Endothelial cell of umbilical vein (primary cell): ENCODE results near the gene PRR23B. TPM values are rescaled to one million over a fixed set of nuclear protein-coding genes. Genes with fewer than 3 reads are reported as not detected.

Experiments
- BruUV-seq: library from RNA; stranded (reverse); fragments of 400-500 nt; replicated peaks from 2 replicates; lab custom pipeline; 2021; lab: Mats Ljungman, UMichigan
- CTCF ChIA-PET: fragments of 300-600, 350-600 bp; sonication (Branson Sonifier 250); formaldehyde crosslinking; loops from one replicate; lab custom pipeline; 2021; ENCODE audit warnings: antibody characterized with exemption, inconsistent platforms; lab: Charles Lee
- POLR2A ChIA-PET: fragments of 300-600, 350-600 bp; sonication (Branson Sonifier 250); formaldehyde crosslinking; loops from one replicate; lab custom pipeline; 2021; ENCODE audit warnings: antibody characterized with exemption, inconsistent platforms; lab: Charles Lee
- DNase-seq: peaks from one replicate; pipeline ENCODE4 v3.0.0-alpha.2; 2011; ENCODE audit warnings: low read depth, low spot score
- FAIRE-seq: peaks from 2 replicates; lab custom pipeline; 2011; peaks lifted over from hg19 to GRCh38; lab: Jason Lieb, UNC
- H2AFZ ChIP-seq: 2 replicates; pipeline ENCODE4 v1.6.0; 2012; ENCODE audit warnings: low read depth, low read length, control low read depth, inconsistent platforms
- H3K27ac ChIP-seq: 2 replicates; pipeline ENCODE4 v1.5.1; 2011; ENCODE audit warnings: low read depth, mild to moderate bottlenecking, control low read depth, low read length, moderate library complexity; ENCODE audit not compliant: insufficient read depth
- H3K27me3 ChIP-seq, 2 experiments: 2 replicates each; pipeline versions ENCODE4 v1.6.0 to v1.6.1; 2011; ENCODE audit warnings: low read length in 2 of 2, mixed read lengths in 1 of 2; ENCODE audit not compliant: control insufficient read depth in 2 of 2, insufficient read depth in 2 of 2
- H3K36me3 ChIP-seq, 2 experiments: 2 replicates in 1 of 2; 3 replicates in 1 of 2; pipeline ENCODE4 v1.5.1; 2011; ENCODE audit warnings: low read length in 2 of 2, mild to moderate bottlenecking in 1 of 2, moderate library complexity in 1 of 2; ENCODE audit not compliant: control insufficient read depth in 2 of 2, insufficient read depth in 2 of 2; ENCODE audit errors: extremely low read depth in 1 of 2
- H3K4me1 ChIP-seq: 3 replicates; pipeline ENCODE4 v1.5.1; 2011; ENCODE audit warnings: mild to moderate bottlenecking, low read length; ENCODE audit not compliant: control insufficient read depth, insufficient read depth; ENCODE audit errors: extremely low read depth
- H3K4me2 ChIP-seq: 2 replicates; pipeline ENCODE4 v1.6.1; 2011; ENCODE audit warnings: low read length, control low read depth, mixed read lengths; ENCODE audit not compliant: insufficient read depth
- H3K4me3 ChIP-seq, 3 experiments: fragments of 200-600 bp in 1 of 3; sonication (generic), shearing (Covaris generic) in 1 of 3; replicated peaks in 1 of 3; 2 replicates each; pipeline ENCODE4 v1.5.1; 2011 to 2016; ENCODE audit warnings: control low read depth in 3 of 3, low read length in 3 of 3, mild to moderate bottlenecking in 2 of 3, inconsistent platforms in 1 of 3, low read depth in 1 of 3, moderate library complexity in 1 of 3; ENCODE audit not compliant: insufficient read depth in 1 of 3
- H3K79me2 ChIP-seq: 2 replicates; pipeline ENCODE4 v1.6.0; 2012; ENCODE audit warnings: low read length, inconsistent platforms; ENCODE audit not compliant: control insufficient read depth, insufficient read depth
- H3K9ac ChIP-seq: replicated peaks from 2 replicates; pipeline ENCODE3; 2011; ENCODE audit warnings: low read length, control low read depth; ENCODE audit not compliant: insufficient read depth; ENCODE audit errors: extremely low read depth
- H3K9me1 ChIP-seq: replicated peaks from 3 replicates; pipeline ENCODE4 v1.6.0; 2011; ENCODE audit warnings: mild to moderate bottlenecking, low read length; ENCODE audit not compliant: control insufficient read depth, insufficient read depth; ENCODE audit errors: extremely low read depth
- H3K9me3 ChIP-seq: replicated peaks from 2 replicates; pipeline ENCODE4 v1.5.1; 2012; ENCODE audit warnings: low read length, inconsistent platforms; ENCODE audit not compliant: control insufficient read depth, insufficient read depth
- H4K20me1 ChIP-seq: replicated peaks from 2 replicates; pipeline ENCODE3; 2011; ENCODE audit warnings: mild to moderate bottlenecking, low read length; ENCODE audit not compliant: control insufficient read depth, insufficient read depth; ENCODE audit errors: extremely low read depth
- FOS ChIP-seq: IDR thresholded peaks from 2 replicates; pipeline ENCODE4 v1.6.1; 2011; ENCODE audit warnings: mild to moderate bottlenecking, low read length, moderate library complexity, borderline replicate concordance; ENCODE audit not compliant: insufficient read depth
- GATA2 ChIP-seq: IDR thresholded peaks from 2 replicates; pipeline ENCODE4 v1.7.0; 2011; ENCODE audit warnings: low read depth, mild to moderate bottlenecking, moderate library complexity, mixed read lengths, low read length; ENCODE audit not compliant: insufficient read length, insufficient read depth
- JUN ChIP-seq: IDR thresholded peaks from 2 replicates; pipeline ENCODE4 v1.6.1; 2011; ENCODE audit warnings: borderline replicate concordance, low read depth; ENCODE audit not compliant: insufficient read length, insufficient read depth
- MYC ChIP-seq: IDR thresholded peaks from one replicate; pipeline ENCODE4 v1.6.1; 2011; ENCODE audit warnings: mild to moderate bottlenecking, low read depth, low read length
- POLR2AphosphoS5 ChIP-seq: IDR thresholded peaks from 2 replicates; pipeline ENCODE4 v1.6.1; 2012; ENCODE audit warnings: low read depth, mild to moderate bottlenecking, control low read depth, low read length, moderate library complexity; ENCODE audit not compliant: insufficient read depth
- dilution Hi-C: fragments of 300-500 bp; cut with MboI; formaldehyde crosslinking; loops from one replicate; pipeline ENCODE4 v1.15.0; 2019; ENCODE audit warnings: low sequenced_read_pairs; ENCODE audit not compliant: extremely low pct_ligation_motif_present
- intact Hi-C: fragments of 100-400 bp; cut with micrococcal nuclease; formaldehyde crosslinking; loops from one replicate; pipeline ENCODE4 v1.10.0; 2022
- polyA plus RNA-seq, 4 experiments: library from polyadenylated mRNA; depleted of rRNA in 3 of 4; stranded (reverse) in 3 of 4; unstranded in 1 of 4; fragments of >200 nt; gene quantifications; 2 replicates each; pipeline versions ENCODE4 v1.2.1 to v1.2.3, GENCODE V29; 2011 to 2012; ENCODE audit warnings: missing spikeins in 1 of 4
- total RNA-seq: library from RNA; stranded (reverse); gene quantifications from 2 replicates; pipeline ENCODE4 v1.2.3, GENCODE V29; 2021
- TF ChIP-seq, protein P1 (sequence below), 2 donors: IDR thresholded peaks; 1 replicate in 1 of 2; 2 replicates in 1 of 2; pipeline ENCODE4 v1.5.1; 2011; ENCODE audit warnings: low read length in 2 of 2, mild to moderate bottlenecking in 2 of 2, moderate library complexity in 2 of 2, control low read depth in 1 of 2, inconsistent platforms in 1 of 2, low read depth in 1 of 2; ENCODE audit not compliant: insufficient read depth in 1 of 2; ENCODE audit errors: extremely low read depth in 1 of 2
- TF ChIP-seq, protein P2 (sequence below): IDR thresholded peaks from 2 replicates; pipeline ENCODE4 v1.6.1; 2011; ENCODE audit not compliant: insufficient read depth, insufficient read length

PRR23B gene
- total and polyA plus RNA-seq, 2 donors (not counting 3 experiments of a cell fraction or from before 2014, with no cell fraction given) = not detected

DNA sequence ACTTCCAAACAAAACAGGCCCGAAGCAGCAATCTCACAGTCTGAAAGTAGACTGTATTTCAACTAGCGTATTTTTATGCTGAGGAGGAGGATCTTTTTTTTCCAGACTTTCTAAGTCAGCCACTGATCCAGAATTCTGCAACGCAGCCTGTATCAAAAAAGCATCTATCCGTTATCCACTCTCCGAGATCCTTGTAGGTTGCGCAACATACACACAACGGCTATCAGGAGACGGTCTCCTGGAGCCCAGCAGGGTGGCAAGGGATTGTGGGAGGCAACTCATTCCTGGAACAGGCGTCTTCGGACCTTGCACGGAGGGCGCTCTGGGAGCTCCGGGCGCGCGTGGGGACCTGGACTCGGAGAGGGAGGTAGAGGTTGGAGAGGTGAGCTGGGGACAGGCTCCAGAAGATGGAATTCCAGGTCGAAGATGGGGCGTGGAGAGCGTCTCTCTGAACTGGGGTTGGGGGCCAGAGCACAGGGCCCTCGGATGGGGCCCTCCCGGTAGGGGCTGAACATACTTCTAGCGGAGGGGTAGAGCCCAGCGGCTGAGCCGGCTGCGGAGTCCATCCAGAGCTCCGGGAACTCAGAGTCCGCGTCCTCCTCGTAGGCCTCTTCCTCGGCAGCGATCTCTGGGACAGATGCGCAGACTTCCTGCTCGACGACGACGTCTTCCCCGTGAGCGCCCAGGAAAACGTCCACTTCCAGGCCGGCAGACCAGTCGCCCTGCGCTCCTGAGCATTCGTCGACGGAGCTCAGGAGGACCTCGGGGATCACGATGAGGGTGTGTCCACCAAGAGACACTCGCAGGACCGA is 23.0 kb upstream of the PRR23B start:
- H3K27me3 ChIP-seq = no peaks in the 10 kb centered on the region
- H3K9me3 ChIP-seq = no peaks in the 10 kb centered on the region
- H3K4me3 ChIP-seq = no peak overlapping the region
- H3K27ac ChIP-seq = no peak overlapping the region
- DNase-seq (no peak), FAIRE-seq (no peak)
- H3K4me2 ChIP-seq = no peak overlapping the region
- no peaks in the 10 kb centered on the region for H3K36me3 ChIP-seq
- H2AFZ ChIP-seq = no peak overlapping the region
- intact Hi-C loops (no loop called here), dilution Hi-C loops (no loop called here)
- no peaks in the 10 kb centered on the region for H3K4me1 ChIP-seq
- CTCF ChIA-PET = no interaction called here
- H3K9me1 ChIP-seq = no peaks in the 10 kb centered on the region
- H4K20me1 ChIP-seq = no peaks in the 10 kb centered on the region
- TF ChIP-seq JUN (no peak), MYC (no peak), POLR2AphosphoS5 (no peak), GATA2 (no peak), FOS (no peak)
- TF ChIP-seq, protein P1, sequence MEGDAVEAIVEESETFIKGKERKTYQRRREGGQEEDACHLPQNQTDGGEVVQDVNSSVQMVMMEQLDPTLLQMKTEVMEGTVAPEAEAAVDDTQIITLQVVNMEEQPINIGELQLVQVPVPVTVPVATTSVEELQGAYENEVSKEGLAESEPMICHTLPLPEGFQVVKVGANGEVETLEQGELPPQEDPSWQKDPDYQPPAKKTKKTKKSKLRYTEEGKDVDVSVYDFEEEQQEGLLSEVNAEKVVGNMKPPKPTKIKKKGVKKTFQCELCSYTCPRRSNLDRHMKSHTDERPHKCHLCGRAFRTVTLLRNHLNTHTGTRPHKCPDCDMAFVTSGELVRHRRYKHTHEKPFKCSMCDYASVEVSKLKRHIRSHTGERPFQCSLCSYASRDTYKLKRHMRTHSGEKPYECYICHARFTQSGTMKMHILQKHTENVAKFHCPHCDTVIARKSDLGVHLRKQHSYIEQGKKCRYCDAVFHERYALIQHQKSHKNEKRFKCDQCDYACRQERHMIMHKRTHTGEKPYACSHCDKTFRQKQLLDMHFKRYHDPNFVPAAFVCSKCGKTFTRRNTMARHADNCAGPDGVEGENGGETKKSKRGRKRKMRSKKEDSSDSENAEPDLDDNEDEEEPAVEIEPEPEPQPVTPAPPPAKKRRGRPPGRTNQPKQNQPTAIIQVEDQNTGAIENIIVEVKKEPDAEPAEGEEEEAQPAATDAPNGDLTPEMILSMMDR (IDR thresholded peaks at IDR 0.05; ENCODE audit: extremely low read depth in 1 of 2, insufficient read depth in 1 of 2, low read depth in 1 of 2, low read length in 2 of 2) = no peak
- TF ChIP-seq, protein P2, sequence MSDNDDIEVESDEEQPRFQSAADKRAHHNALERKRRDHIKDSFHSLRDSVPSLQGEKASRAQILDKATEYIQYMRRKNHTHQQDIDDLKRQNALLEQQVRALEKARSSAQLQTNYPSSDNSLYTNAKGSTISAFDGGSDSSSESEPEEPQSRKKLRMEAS = no peak
- no peak overlapping the region for H3K9ac ChIP-seq
- BruUV-seq = no TSS peak
- no peaks in the 10 kb centered on the region for H3K79me2 ChIP-seq
- POLR2A ChIA-PET = no interaction called here
